Epithelial cell of esophagus (primary cell): ENCODE measurements around the gene LPP.

Experiments used
- DNase-seq: peaks from one replicate; pipeline ENCODE4 v3.0.0; 2010; ENCODE audit warnings: low read depth
- H3K4me3 ChIP-seq: 2 replicates; pipeline ENCODE4 v1.5.1; 2011; ENCODE audit warnings: mild to moderate bottlenecking, low read length, control low read depth
- TF ChIP-seq, protein P1 (sequence below): IDR thresholded peaks from 2 replicates; pipeline ENCODE4 v1.5.1; 2011; ENCODE audit warnings: low read depth, mild to moderate bottlenecking, low read length, control low read depth, inconsistent platforms; ENCODE audit not compliant: insufficient read depth; ENCODE audit errors: missing control alignments

Gene LPP

GRCh38 chr3:188227442-188227841 is 73.5 kb downstream of the LPP start:
- TF ChIP-seq, protein P1, sequence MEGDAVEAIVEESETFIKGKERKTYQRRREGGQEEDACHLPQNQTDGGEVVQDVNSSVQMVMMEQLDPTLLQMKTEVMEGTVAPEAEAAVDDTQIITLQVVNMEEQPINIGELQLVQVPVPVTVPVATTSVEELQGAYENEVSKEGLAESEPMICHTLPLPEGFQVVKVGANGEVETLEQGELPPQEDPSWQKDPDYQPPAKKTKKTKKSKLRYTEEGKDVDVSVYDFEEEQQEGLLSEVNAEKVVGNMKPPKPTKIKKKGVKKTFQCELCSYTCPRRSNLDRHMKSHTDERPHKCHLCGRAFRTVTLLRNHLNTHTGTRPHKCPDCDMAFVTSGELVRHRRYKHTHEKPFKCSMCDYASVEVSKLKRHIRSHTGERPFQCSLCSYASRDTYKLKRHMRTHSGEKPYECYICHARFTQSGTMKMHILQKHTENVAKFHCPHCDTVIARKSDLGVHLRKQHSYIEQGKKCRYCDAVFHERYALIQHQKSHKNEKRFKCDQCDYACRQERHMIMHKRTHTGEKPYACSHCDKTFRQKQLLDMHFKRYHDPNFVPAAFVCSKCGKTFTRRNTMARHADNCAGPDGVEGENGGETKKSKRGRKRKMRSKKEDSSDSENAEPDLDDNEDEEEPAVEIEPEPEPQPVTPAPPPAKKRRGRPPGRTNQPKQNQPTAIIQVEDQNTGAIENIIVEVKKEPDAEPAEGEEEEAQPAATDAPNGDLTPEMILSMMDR, result no peak
- no peak for DNase-seq
- no peak overlapping the region for H3K4me3 ChIP-seq

GRCh38 chr3:188229177-188229576 is 75.2 kb downstream of the LPP start:
- DNase-seq, result no peak
- TF ChIP-seq, protein P1, result no peak
- no peak overlapping the region for H3K4me3 ChIP-seq

DNA sequence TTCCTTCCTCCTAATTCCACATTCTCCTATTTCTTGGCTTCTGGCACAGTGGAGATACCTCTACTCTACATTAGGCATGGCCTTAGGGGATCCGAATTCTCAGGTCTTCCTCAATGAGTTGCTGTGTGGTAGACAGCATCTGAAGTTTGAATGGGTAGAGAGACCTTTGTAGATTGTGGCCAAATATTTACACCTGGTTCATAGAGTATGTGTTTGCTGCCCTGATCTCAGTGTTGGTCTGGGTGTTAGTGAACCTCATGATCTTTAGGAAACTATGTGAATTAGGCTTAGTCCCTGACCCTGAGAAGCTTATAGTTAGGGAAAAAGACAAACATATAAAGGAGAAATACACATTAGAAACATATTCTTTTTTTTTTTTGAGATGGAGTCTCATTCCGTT is 75.8 kb downstream of the LPP start:
- no peak for DNase-seq

GRCh38 chr3:188230962-188231361 is 77.0 kb downstream of the LPP start:
- peak; percentile 53 for DNase-seq

More for the DNA sequence above, 75.8 kb downstream of the LPP start:
- TF ChIP-seq, protein P1, result no peak
- H3K4me3 ChIP-seq, result no peak overlapping the region

DNA sequence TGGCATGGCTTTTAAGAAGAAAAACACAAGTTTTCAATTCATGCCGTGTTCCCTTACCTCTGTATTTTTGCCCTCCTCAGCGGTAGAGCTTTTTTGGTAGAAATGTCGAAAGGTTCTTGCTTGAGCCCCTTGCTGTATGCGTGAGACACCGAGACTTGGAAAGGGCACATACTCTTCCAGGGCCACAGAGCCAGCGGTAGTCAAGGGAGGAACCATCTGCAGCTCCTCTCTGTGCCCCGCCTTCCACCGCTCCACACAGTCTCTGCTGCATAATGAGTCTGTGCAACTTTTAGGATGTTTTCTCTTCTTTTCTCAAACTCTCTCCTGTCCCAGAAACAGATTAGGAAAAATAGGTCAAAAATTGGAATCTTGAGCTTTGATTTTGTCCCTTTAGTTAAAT is 77.5 kb downstream of the LPP start:
- TF ChIP-seq, protein P1, result no peak
- no peak for DNase-seq
- no peak overlapping the region for H3K4me3 ChIP-seq

More at GRCh38 chr3:188230962-188231361, 77.0 kb downstream of the LPP start:
- H3K4me3 ChIP-seq, result no peak overlapping the region
- TF ChIP-seq, protein P1, result no peak

GRCh38 chr3:188232656-188233055 is 78.7 kb downstream of the LPP start:
- DNase-seq, result no peak

DNA sequence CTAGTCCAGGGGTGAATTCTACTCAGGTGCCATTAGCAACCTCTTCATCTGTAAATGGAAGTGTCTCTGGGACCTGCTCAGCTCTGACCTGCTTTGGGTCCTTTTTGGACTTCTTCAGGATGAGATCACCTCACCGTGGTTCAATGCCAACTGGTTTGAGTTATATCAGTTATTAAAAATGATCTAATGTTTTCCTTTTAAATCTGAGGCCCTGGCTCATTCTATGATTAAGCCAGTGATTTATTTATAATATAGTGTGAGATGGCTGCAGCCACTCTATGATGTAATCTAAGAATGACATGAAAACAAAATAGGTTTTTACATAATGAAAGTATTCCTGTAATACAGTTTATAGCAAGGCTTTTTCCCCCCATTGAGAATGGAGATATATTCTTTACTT is 79.4 kb downstream of the LPP start:
- H3K4me3 ChIP-seq, result no peak overlapping the region
- TF ChIP-seq, protein P1, result no peak
- peak; percentile 22 for DNase-seq

More at GRCh38 chr3:188232656-188233055, 78.7 kb downstream of the LPP start:
- no peak overlapping the region for H3K4me3 ChIP-seq
- TF ChIP-seq, protein P1, result no peak
